ENCODE results near the gene IRGQ. TPM values are rescaled to one million over a fixed set of nuclear protein-coding genes. Genes with fewer than 3 reads are reported as not detected.
A peak's percentile ranks its signal among the peaks of the same experiment; 100 is the strongest.

The IRGQ gene
- total RNA-seq, 1 experiment from 2014 or later, result 26.5 TPM

DNA sequence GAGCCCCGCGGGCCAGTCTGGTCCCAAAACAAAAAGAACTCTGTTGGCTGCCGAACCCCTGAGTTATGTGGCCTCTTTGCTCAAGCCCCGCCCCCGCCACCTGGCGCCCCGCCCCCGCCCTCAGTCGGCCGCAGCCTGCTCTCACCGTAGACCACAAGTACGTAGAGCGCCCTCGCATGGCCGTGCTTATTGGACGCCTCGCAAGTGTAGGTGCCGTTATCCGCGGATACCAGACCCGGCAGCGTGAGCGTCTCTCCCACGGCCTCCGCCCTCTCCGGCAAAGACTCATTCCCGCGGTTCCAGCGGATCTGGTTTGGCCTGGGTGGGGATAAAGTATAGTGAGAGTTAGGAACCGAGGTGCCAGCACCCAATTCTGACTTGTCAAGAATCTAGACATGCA, 29.0 kb upstream of the IRGQ start:
- no TSS peak for BruUV-seq (replicated peaks)
- intact Hi-C loops (cut with micrococcal nuclease), result no loop called here
- POLR2A ChIA-PET, result no interaction called here
- CTCF ChIA-PET, result interaction anchor here (1.6 kb wide), 1 partner anchor 27 kb away, joined by 5 read pairs; no protein-coding TSS in a partner anchor
- Mint-ChIP-seq H3K36me3 (ENCODE audit: insufficient read depth, unreplicated experiment) (peaks cover 4% of the 10 kb centered on the region), H3K27me3 (ENCODE audit: insufficient read depth, unreplicated experiment) (no peaks in the 10 kb centered on the region), H3K4me1 (ENCODE audit: insufficient read depth, unreplicated experiment) (peaks cover 11% of the 10 kb centered on the region), H3K4me3 (ENCODE audit: unreplicated experiment) (no peak overlapping the region), H3K9me3 (ENCODE audit: unreplicated experiment) (no peaks in the 10 kb centered on the region), H3K27ac (ENCODE audit: low read depth, unreplicated experiment) (no peak overlapping the region)
- TF ChIP-seq, protein P1, sequence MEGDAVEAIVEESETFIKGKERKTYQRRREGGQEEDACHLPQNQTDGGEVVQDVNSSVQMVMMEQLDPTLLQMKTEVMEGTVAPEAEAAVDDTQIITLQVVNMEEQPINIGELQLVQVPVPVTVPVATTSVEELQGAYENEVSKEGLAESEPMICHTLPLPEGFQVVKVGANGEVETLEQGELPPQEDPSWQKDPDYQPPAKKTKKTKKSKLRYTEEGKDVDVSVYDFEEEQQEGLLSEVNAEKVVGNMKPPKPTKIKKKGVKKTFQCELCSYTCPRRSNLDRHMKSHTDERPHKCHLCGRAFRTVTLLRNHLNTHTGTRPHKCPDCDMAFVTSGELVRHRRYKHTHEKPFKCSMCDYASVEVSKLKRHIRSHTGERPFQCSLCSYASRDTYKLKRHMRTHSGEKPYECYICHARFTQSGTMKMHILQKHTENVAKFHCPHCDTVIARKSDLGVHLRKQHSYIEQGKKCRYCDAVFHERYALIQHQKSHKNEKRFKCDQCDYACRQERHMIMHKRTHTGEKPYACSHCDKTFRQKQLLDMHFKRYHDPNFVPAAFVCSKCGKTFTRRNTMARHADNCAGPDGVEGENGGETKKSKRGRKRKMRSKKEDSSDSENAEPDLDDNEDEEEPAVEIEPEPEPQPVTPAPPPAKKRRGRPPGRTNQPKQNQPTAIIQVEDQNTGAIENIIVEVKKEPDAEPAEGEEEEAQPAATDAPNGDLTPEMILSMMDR (IDR thresholded peaks at IDR 0.05; ENCODE audit: unreplicated experiment), result peak; percentile 14
- peak; percentile 23 for DNase-seq (ENCODE audit: unreplicated experiment)

DNA sequence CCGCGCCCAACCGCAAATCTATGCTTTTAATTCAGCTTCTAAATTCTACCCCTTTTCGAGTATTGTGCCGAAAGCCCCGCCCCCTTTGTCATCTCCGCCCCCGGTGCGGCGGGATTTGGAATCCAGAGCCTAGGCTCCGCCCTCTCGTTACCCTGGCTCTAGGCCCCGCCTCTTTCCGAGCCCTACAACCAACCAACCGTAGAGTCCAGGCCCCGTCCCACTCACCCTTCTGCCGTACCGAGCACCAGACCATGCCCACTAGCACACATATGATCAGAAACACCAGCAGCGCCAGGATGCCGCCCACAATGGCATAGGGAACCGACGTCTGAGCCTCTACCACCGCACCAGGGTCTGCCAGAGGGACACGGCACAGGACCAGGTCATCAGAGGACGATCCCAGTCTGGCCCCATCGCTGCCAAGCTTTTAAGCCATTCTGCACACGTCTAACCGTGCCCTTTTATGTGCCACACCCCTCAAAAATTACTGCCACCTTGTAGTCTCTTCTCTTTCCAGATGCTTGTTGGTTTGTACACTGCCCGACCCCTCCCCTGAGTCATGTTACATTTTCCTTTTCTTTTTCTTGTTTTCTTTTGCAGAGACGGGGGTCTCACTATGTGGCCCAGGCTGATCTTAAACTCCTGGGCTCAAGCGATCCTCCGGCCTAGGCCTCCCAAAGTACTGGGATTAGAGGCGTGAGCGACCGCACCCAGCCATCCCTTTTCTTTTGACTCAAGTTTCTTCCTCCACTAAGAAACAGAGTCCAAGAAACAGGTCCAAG, 28.1 kb upstream of the IRGQ start:
- Mint-ChIP-seq H3K36me3 (ENCODE audit: insufficient read depth, unreplicated experiment) (peaks cover 11% of the 10 kb centered on the region), H3K9me3 (ENCODE audit: unreplicated experiment) (no peaks in the 10 kb centered on the region), H3K4me3 (ENCODE audit: unreplicated experiment) (no peak overlapping the region), H3K4me1 (ENCODE audit: insufficient read depth, unreplicated experiment) (peaks cover 11% of the 10 kb centered on the region), H3K27ac (ENCODE audit: low read depth, unreplicated experiment) (no peak overlapping the region), H3K27me3 (ENCODE audit: insufficient read depth, unreplicated experiment) (no peaks in the 10 kb centered on the region)
- ChIA-PET POLR2A (interaction anchor here (0.7 kb wide), 1 partner anchor 71 kb away, joined by 3 read pairs; no protein-coding TSS in a partner anchor), CTCF (no interaction called here)
- intact Hi-C loops (cut with micrococcal nuclease), result no loop called here
- no TSS peak for BruUV-seq (replicated peaks)
- TF ChIP-seq, protein P1 (IDR thresholded peaks at IDR 0.05; ENCODE audit: unreplicated experiment), result no peak
- no peak for DNase-seq (ENCODE audit: unreplicated experiment)

DNA sequence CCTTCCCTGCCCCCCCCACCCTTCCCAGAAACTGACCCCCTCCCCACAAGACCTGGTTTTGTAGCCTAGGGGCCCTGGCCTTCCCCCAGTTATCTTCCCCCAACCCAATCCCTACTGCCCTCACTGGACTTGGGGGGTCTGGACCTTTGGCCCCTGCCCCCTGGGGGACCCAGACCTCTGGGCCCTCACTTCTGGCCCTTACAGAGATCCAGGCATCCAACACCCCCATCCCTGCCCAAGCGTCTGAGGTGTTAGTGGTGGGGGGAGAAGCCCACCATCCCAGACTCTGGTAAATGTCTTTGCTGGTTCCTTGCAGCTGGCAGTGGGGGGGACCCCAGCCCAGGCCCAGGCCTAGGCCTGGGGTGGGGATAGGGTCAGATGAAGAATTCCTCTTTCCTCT, 27.0 kb upstream of the IRGQ start:
- Mint-ChIP-seq H3K36me3 (ENCODE audit: insufficient read depth, unreplicated experiment) (peaks cover 12% of the 10 kb centered on the region), H3K9me3 (ENCODE audit: unreplicated experiment) (no peaks in the 10 kb centered on the region), H3K27me3 (ENCODE audit: insufficient read depth, unreplicated experiment) (no peaks in the 10 kb centered on the region), H3K4me1 (ENCODE audit: insufficient read depth, unreplicated experiment) (peaks cover 11% of the 10 kb centered on the region), H3K4me3 (ENCODE audit: unreplicated experiment) (no peak overlapping the region), H3K27ac (ENCODE audit: low read depth, unreplicated experiment) (no peak overlapping the region)
- intact Hi-C loops (cut with micrococcal nuclease), result no loop called here
- TF ChIP-seq, protein P1 (IDR thresholded peaks at IDR 0.05; ENCODE audit: unreplicated experiment), result no peak
- ChIA-PET POLR2A (interaction anchor here (0.8 to 1.0 kb wide), 2 partner anchors 28 to 106 kb away, joined by 3 to 5 read pairs; no protein-coding TSS in a partner anchor), CTCF (interaction anchor here (0.5 kb wide), 1 partner anchor 48 kb away, joined by 3 read pairs; no protein-coding TSS in a partner anchor)
- BruUV-seq (replicated peaks), result no TSS peak
- DNase-seq (ENCODE audit: unreplicated experiment), result no peak

DNA sequence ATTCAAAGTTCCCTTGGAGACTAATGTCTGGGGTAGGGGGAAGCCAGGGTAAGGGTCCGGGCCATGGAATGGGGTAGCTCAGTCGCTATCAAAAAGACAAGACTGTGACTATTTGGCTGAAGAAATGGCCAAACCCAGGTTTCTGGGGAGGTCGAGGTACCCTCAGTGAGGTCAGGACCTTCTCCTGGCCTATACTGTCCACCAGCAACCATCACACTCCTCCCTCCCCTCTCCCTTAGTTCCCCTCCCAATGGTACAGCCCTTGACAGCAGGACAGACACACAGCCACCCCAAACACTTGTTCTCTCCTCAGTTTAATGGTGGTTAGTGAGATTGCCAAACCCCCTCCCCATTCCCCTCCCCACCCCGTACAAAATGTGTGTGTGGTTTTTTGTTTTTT, 26.1 kb upstream of the IRGQ start:
- DNase-seq (ENCODE audit: unreplicated experiment), result no peak
- BruUV-seq (replicated peaks), result no TSS peak
- Mint-ChIP-seq H3K4me1 (ENCODE audit: insufficient read depth, unreplicated experiment) (peaks cover 11% of the 10 kb centered on the region), H3K27ac (ENCODE audit: low read depth, unreplicated experiment) (no peak overlapping the region), H3K4me3 (ENCODE audit: unreplicated experiment) (no peak overlapping the region), H3K27me3 (ENCODE audit: insufficient read depth, unreplicated experiment) (no peaks in the 10 kb centered on the region), H3K9me3 (ENCODE audit: unreplicated experiment) (no peaks in the 10 kb centered on the region), H3K36me3 (ENCODE audit: insufficient read depth, unreplicated experiment) (peaks cover 12% of the 10 kb centered on the region)
- ChIA-PET CTCF (interaction anchor here (0.6 to 1.0 kb wide), 2 partner anchors 31 to 974 kb away, joined by 3 to 4 read pairs; no protein-coding TSS in a partner anchor), POLR2A (interaction anchor here (1.2 to 1.3 kb wide), 2 partner anchors 25 to 27 kb away, joined by 3 to 4 read pairs; partner anchors contain the start of gene ZNF576)
- intact Hi-C loops (cut with micrococcal nuclease), result no loop called here
- TF ChIP-seq, protein P1 (IDR thresholded peaks at IDR 0.05; ENCODE audit: unreplicated experiment), result no peak
